Endothelial cell (in vitro differentiated cells): ENCODE results near the gene STARD8. TPM values are rescaled to one million over a fixed set of nuclear protein-coding genes. Genes with fewer than 3 reads are reported as not detected.
"Not testable (repeated sequence)": the region's sequence is repeated elsewhere in the genome, so short reads cannot be mapped to it uniquely, and the experiment has no call there.

ENCODE experiments used
- DNase-seq: peaks from one replicate; pipeline ENCODE4 v3.0.0; 2021; ENCODE audit warnings: low spot score
- H3K27ac Mint-ChIP-seq: one replicate; pipeline ENCODE4 v1.8.0; 2021; ENCODE audit warnings: mixed read lengths, inconsistent platforms; ENCODE audit not compliant: unreplicated experiment
- H3K27me3 Mint-ChIP-seq: one replicate; pipeline ENCODE4 v1.8.0; 2021; ENCODE audit warnings: mild to moderate bottlenecking, moderate library complexity, mixed read lengths, inconsistent platforms; ENCODE audit not compliant: unreplicated experiment
- H3K36me3 Mint-ChIP-seq: one replicate; pipeline ENCODE4 v1.8.0; 2021; ENCODE audit warnings: mild to moderate bottlenecking, low read depth, mixed read lengths, inconsistent platforms; ENCODE audit not compliant: unreplicated experiment
- H3K4me1 Mint-ChIP-seq: one replicate; pipeline ENCODE4 v1.8.0; 2021; ENCODE audit warnings: mild to moderate bottlenecking, mixed read lengths, inconsistent platforms; ENCODE audit not compliant: unreplicated experiment
- H3K4me3 Mint-ChIP-seq: one replicate; pipeline ENCODE4 v1.8.0; 2021; ENCODE audit warnings: mild to moderate bottlenecking, mixed read lengths, inconsistent platforms; ENCODE audit not compliant: unreplicated experiment
- H3K9me3 Mint-ChIP-seq: one replicate; pipeline ENCODE4 v1.8.0; 2021; ENCODE audit warnings: mixed read lengths, inconsistent platforms; ENCODE audit not compliant: unreplicated experiment
- total RNA-seq: library from RNA; stranded (reverse); fragmentation: NEBNext Ultra II Directional; extraction: Animal tissue kit (Norgen Biotek cat#: 25700); gene quantifications from one replicate; pipeline ENCODE4 v1.2.1, GENCODE V29; 2021; ENCODE audit not compliant: unreplicated experiment
- TF ChIP-seq, protein P1 (sequence below): fragments of 200-600 bp; sonication (generic); IDR thresholded peaks from one replicate; pipeline ENCODE4 v1.5.0; 2021; ENCODE audit warnings: antibody characterized with exemption; ENCODE audit not compliant: unreplicated experiment

Gene STARD8
- total RNA-seq, 1 donor from 2014 or later = 82.7 TPM

- DNase-seq = no peak
- Mint-ChIP-seq H3K27me3 (peaks cover 5% of the 10 kb centered on the region), H3K27ac (no peak overlapping the region), H3K36me3 (peaks cover 4% of the 10 kb centered on the region), H3K4me3 (no peak overlapping the region), H3K9me3 (no peaks in the 10 kb centered on the region), H3K4me1 (peaks cover 6% of the 10 kb centered on the region)
- TF ChIP-seq, protein P1, sequence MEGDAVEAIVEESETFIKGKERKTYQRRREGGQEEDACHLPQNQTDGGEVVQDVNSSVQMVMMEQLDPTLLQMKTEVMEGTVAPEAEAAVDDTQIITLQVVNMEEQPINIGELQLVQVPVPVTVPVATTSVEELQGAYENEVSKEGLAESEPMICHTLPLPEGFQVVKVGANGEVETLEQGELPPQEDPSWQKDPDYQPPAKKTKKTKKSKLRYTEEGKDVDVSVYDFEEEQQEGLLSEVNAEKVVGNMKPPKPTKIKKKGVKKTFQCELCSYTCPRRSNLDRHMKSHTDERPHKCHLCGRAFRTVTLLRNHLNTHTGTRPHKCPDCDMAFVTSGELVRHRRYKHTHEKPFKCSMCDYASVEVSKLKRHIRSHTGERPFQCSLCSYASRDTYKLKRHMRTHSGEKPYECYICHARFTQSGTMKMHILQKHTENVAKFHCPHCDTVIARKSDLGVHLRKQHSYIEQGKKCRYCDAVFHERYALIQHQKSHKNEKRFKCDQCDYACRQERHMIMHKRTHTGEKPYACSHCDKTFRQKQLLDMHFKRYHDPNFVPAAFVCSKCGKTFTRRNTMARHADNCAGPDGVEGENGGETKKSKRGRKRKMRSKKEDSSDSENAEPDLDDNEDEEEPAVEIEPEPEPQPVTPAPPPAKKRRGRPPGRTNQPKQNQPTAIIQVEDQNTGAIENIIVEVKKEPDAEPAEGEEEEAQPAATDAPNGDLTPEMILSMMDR = no peak
These were observed 80.2 kb downstream of the STARD8 start for GRCh38 chrX:68727696-68728095.

DNA sequence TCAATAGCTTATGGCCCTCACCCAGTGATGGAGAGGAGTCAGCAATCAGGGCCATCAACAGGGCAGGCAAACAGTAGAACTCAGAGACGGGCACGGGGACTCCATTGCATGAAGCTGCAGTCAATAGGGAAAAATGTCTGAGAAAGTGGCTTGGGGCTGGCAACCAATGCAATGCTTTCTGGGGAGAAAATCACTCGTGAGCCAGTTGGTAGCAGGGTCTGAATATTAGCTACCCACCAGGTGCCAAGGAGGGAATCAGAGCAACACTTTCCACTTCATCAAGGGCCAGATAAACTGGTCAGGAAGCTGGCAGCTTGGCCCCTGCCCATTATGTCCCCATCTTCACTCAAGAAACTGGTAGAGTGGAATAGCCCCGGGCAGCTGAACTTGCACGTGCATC is 80.7 kb downstream of the STARD8 start:
- H3K4me3 Mint-ChIP-seq = no peak overlapping the region
- no peaks in the 10 kb centered on the region for H3K36me3 Mint-ChIP-seq
- H3K9me3 Mint-ChIP-seq = no peaks in the 10 kb centered on the region
- peak overlapping the region; percentile 10 for H3K27ac Mint-ChIP-seq
- H3K27me3 Mint-ChIP-seq = peaks cover 5% of the 10 kb centered on the region
- H3K4me1 Mint-ChIP-seq = peaks cover 6% of the 10 kb centered on the region
- TF ChIP-seq, protein P1 = no peak
- DNase-seq = no peak

DNA sequence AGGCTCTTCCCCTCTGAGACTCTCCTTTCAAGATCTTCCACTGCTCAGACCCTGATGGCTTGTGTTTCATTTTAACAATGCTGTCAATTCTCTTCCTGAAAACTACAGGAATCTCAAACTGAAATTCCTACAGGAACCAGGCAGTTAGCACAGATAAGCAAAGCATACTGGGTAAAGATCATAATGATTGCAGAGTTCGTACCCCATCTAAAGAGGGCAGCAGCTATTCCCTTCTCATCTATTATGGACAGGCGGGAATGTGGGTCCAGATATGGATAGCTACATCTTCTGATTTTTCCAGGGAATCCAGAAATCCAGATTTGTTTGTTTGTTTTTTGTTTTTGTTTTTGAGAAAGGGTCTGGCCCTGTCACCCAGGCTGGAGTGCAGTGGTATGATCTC is 83.8 kb downstream of the STARD8 start:
- no peak for DNase-seq
- Mint-ChIP-seq H3K9me3 (no peaks in the 10 kb centered on the region), H3K36me3 (no peaks in the 10 kb centered on the region), H3K4me3 (no peak overlapping the region), H3K4me1 (peaks cover 6% of the 10 kb centered on the region), H3K27ac (no peak overlapping the region), H3K27me3 (peaks cover 7% of the 10 kb centered on the region)
- TF ChIP-seq, protein P1 = no peak

- Mint-ChIP-seq H3K27ac (no peak overlapping the region), H3K4me1 (peaks cover 6% of the 10 kb centered on the region), H3K9me3 (no peaks in the 10 kb centered on the region), H3K4me3 (no peak overlapping the region), H3K36me3 (no peaks in the 10 kb centered on the region), H3K27me3 (peaks cover 4% of the 10 kb centered on the region)
- DNase-seq = peak; percentile 76
- TF ChIP-seq, protein P1 = peak; percentile 64
These were observed 85.5 kb downstream of the STARD8 start for GRCh38 chrX:68732906-68733493.

GRCh38 chrX:68735266-68735665 is 87.8 kb downstream of the STARD8 start:
- no peak overlapping the region for H3K27ac Mint-ChIP-seq
- H3K4me3 Mint-ChIP-seq = no peak overlapping the region
- H3K9me3 Mint-ChIP-seq = no peaks in the 10 kb centered on the region
- TF ChIP-seq, protein P1 = no peak
- H3K36me3 Mint-ChIP-seq = no peaks in the 10 kb centered on the region
- no peak for DNase-seq
- H3K27me3 Mint-ChIP-seq = peaks cover 2% of the 10 kb centered on the region
- no peaks in the 10 kb centered on the region for H3K4me1 Mint-ChIP-seq

- H3K9me3 Mint-ChIP-seq, H3K27me3 Mint-ChIP-seq, H3K27ac Mint-ChIP-seq, H3K4me1 Mint-ChIP-seq, H3K36me3 Mint-ChIP-seq, H3K4me3 Mint-ChIP-seq, DNase-seq: not testable (repeated sequence)
These were observed 94.4 kb downstream of the STARD8 start for GRCh38 chrX:68741864-68742263.
